Measurements from ENCODE around the gene MTPN.

Gene MTPN

GRCh38 chr7:135975166-135975565, 2.0 kb downstream of the MTPN start:
- TF ChIP-seq ZNF274 (IDR thresholded peaks at IDR 0.05; ENCODE audit: low read depth, low read length), result no peak
- no peak for TF ChIP-seq SUZ12 (IDR thresholded peaks at IDR 0.05; ENCODE audit: extremely low read depth, insufficient read depth, insufficient read length)
- TF ChIP-seq YY1 (IDR thresholded peaks at IDR 0.05; ENCODE audit: insufficient read depth, insufficient read length), result no peak
- Histone ChIP-seq H3K4me3 (ENCODE audit: insufficient read length, low read depth) (no peak overlapping the region), H3K27me3 (ENCODE audit: insufficient read depth, insufficient read length) (no peaks in the 10 kb centered on the region), H3K4me1 (ENCODE audit: insufficient read depth, insufficient read length) (no peaks in the 10 kb centered on the region), H3K36me3 (ENCODE audit: insufficient read depth, insufficient read length, low read length) (peaks cover 39% of the 10 kb centered on the region), H3K9ac (ENCODE audit: insufficient read length, low read depth) (no peak overlapping the region), H3K9me3 (ENCODE audit: insufficient read depth, low read length) (no peaks in the 10 kb centered on the region)
- DNase-seq (ENCODE audit: low read depth, low spot score), result no peak

DNA sequence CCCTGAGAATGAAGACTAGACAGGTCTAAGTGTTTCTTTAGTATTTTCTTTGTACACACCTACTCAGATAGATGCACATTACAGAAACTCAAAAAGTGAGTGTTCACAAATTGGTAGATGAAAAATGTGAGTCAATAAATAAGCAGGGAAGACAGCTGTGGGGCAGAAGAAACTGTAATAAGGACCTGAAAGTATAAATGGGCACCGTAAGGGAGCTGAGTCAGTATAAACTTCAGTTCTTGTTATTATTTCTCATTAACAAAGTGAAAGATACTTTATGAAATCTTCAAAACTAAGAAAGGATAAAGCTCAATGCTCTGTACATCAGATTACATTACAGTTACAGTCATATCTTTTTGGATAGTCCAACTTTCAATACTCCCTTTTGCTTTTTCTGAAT, 2.5 kb downstream of the MTPN start:
- H3K9ac ChIP-seq (ENCODE audit: insufficient read length, low read depth), result no peak overlapping the region
- no peaks in the 10 kb centered on the region for H3K4me1 ChIP-seq (ENCODE audit: insufficient read depth, insufficient read length)
- no peaks in the 10 kb centered on the region for H3K9me3 ChIP-seq (ENCODE audit: insufficient read depth, low read length)
- TF ChIP-seq YY1 (IDR thresholded peaks at IDR 0.05; ENCODE audit: insufficient read depth, insufficient read length) (no peak), ZNF274 (IDR thresholded peaks at IDR 0.05; ENCODE audit: low read depth, low read length) (no peak), SUZ12 (IDR thresholded peaks at IDR 0.05; ENCODE audit: extremely low read depth, insufficient read depth, insufficient read length) (no peak)
- no peaks in the 10 kb centered on the region for H3K27me3 ChIP-seq (ENCODE audit: insufficient read depth, insufficient read length)
- H3K36me3 ChIP-seq (ENCODE audit: insufficient read depth, insufficient read length, low read length), result peaks cover 41% of the 10 kb centered on the region
- no peak for DNase-seq (ENCODE audit: low read depth, low spot score)
- H3K4me3 ChIP-seq (ENCODE audit: insufficient read length, low read depth), result no peak overlapping the region

DNA sequence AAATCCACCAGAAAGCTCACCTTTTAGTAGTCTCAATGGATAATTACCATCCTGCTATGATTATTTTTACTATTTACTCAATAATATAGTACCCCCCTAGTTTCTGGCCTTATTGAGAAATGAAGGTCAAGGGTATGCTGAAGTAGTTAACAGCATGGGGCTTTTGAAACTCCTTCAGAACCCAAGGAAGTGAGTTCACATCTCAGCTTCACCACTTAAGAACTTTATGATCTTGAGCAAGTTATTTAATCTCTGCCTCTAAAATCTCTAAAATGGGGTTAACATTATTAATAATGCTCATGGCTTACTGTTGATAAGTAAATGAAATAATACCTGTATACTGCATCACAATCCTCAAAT, 5.8 kb downstream of the MTPN start:
- H3K4me1 ChIP-seq (ENCODE audit: insufficient read depth, insufficient read length), result no peaks in the 10 kb centered on the region
- DNase-seq (ENCODE audit: low read depth, low spot score), result no peak
- no peak overlapping the region for H3K4me3 ChIP-seq (ENCODE audit: insufficient read length, low read depth)
- H3K9me3 ChIP-seq (ENCODE audit: insufficient read depth, low read length), result no peaks in the 10 kb centered on the region
- H3K9ac ChIP-seq (ENCODE audit: insufficient read length, low read depth), result no peak overlapping the region
- H3K36me3 ChIP-seq (ENCODE audit: insufficient read depth, insufficient read length, low read length), result peaks cover 47% of the 10 kb centered on the region
- H3K27me3 ChIP-seq (ENCODE audit: insufficient read depth, insufficient read length), result no peaks in the 10 kb centered on the region
- TF ChIP-seq SUZ12 (IDR thresholded peaks at IDR 0.05; ENCODE audit: extremely low read depth, insufficient read depth, insufficient read length), result no peak
- no peak for TF ChIP-seq ZNF274 (IDR thresholded peaks at IDR 0.05; ENCODE audit: low read depth, low read length)
- no peak for TF ChIP-seq YY1 (IDR thresholded peaks at IDR 0.05; ENCODE audit: insufficient read depth, insufficient read length)

- TF ChIP-seq ZNF274 (IDR thresholded peaks at IDR 0.05; ENCODE audit: low read depth, low read length), result no peak
- TF ChIP-seq YY1 (IDR thresholded peaks at IDR 0.05; ENCODE audit: insufficient read depth, insufficient read length), result no peak
- no peak for TF ChIP-seq SUZ12 (IDR thresholded peaks at IDR 0.05; ENCODE audit: extremely low read depth, insufficient read depth, insufficient read length)
- H3K4me1 ChIP-seq (ENCODE audit: insufficient read depth, insufficient read length), result no peaks in the 10 kb centered on the region
- peaks cover 47% of the 10 kb centered on the region for H3K36me3 ChIP-seq (ENCODE audit: insufficient read depth, insufficient read length, low read length)
- H3K4me3 ChIP-seq (ENCODE audit: insufficient read length, low read depth), result no peak overlapping the region
- no peaks in the 10 kb centered on the region for H3K9me3 ChIP-seq (ENCODE audit: insufficient read depth, low read length)
- no peaks in the 10 kb centered on the region for H3K27me3 ChIP-seq (ENCODE audit: insufficient read depth, insufficient read length)
- no peak for DNase-seq (ENCODE audit: low read depth, low spot score)
- no peak overlapping the region for H3K9ac ChIP-seq (ENCODE audit: insufficient read length, low read depth)
These were observed 6.3 kb downstream of the MTPN start for GRCh38 chr7:135970682-135971365.

- H3K4me3 ChIP-seq (ENCODE audit: insufficient read length, low read depth), result no peak overlapping the region
- no peak overlapping the region for H3K9ac ChIP-seq (ENCODE audit: insufficient read length, low read depth)
- no peaks in the 10 kb centered on the region for H3K27me3 ChIP-seq (ENCODE audit: insufficient read depth, insufficient read length)
- H3K9me3 ChIP-seq (ENCODE audit: insufficient read depth, low read length), result no peaks in the 10 kb centered on the region
- no peak for DNase-seq (ENCODE audit: low read depth, low spot score)
- no peaks in the 10 kb centered on the region for H3K4me1 ChIP-seq (ENCODE audit: insufficient read depth, insufficient read length)
- H3K36me3 ChIP-seq (ENCODE audit: insufficient read depth, insufficient read length, low read length), result peaks cover 40% of the 10 kb centered on the region
- TF ChIP-seq ZNF274 (IDR thresholded peaks at IDR 0.05; ENCODE audit: low read depth, low read length) (no peak), YY1 (IDR thresholded peaks at IDR 0.05; ENCODE audit: insufficient read depth, insufficient read length) (no peak), SUZ12 (IDR thresholded peaks at IDR 0.05; ENCODE audit: extremely low read depth, insufficient read depth, insufficient read length) (no peak)
These were observed 7.1 kb downstream of the MTPN start for GRCh38 chr7:135970045-135970444.

DNA sequence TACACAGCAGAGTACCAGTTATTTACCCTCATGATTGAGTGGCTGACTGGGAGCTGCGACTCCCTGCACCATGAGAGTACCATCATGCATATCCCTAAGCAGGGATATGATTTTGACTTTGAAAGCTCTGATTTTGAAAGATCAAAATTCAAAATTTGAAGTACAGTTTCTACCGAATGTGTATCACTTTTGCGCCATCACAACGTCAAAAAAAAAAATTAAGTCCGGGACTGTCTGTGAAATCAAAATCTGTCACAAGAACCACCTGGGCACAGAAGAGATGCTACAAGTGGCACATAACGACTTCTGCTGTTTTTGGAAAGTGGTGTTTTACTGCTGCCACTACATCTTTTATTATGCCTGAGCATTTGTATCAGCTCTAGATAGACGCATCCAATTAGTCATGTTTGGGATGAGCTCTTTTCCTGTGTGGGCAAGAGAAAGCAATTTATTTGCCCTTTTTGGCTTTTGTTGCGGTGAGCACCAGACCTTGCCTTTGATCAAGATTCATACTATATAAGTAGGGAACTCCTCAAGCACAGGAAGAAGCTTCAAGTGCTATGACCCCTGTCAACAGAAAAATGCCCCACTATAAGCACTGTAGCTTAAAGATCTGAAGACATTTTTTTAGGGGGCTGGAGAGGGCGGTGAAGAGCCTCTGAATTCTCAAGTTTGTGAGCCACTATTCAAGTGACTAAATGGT, 10.7 kb downstream of the MTPN start:
- no peak overlapping the region for H3K9ac ChIP-seq (ENCODE audit: insufficient read length, low read depth)
- H3K9me3 ChIP-seq (ENCODE audit: insufficient read depth, low read length), result no peaks in the 10 kb centered on the region
- TF ChIP-seq ZNF274 (IDR thresholded peaks at IDR 0.05; ENCODE audit: low read depth, low read length) (no peak), YY1 (IDR thresholded peaks at IDR 0.05; ENCODE audit: insufficient read depth, insufficient read length) (no peak), SUZ12 (IDR thresholded peaks at IDR 0.05; ENCODE audit: extremely low read depth, insufficient read depth, insufficient read length) (no peak)
- peaks cover 17% of the 10 kb centered on the region for H3K36me3 ChIP-seq (ENCODE audit: insufficient read depth, insufficient read length, low read length)
- H3K27me3 ChIP-seq (ENCODE audit: insufficient read depth, insufficient read length), result no peaks in the 10 kb centered on the region
- H3K4me3 ChIP-seq (ENCODE audit: insufficient read length, low read depth), result no peak overlapping the region
- no peak for DNase-seq (ENCODE audit: low read depth, low spot score)
- no peaks in the 10 kb centered on the region for H3K4me1 ChIP-seq (ENCODE audit: insufficient read depth, insufficient read length)

DNA sequence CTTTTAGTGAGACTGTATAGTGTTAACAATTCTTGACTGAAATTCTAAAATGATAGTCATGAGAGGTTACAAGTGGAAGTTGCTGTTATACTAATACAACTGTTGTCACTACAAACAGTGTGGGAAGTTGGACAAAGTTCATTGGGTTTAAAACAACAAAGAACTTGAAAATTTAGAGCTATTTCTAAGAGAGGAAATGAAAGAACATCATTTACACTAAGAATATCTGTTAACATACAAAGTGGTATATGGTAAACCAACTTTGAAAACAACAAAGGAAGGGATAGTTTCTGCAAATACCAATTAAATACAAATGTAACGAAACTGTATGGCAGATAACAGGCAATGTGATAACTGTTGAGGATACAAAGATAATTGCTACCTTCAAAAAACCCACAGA, 11.6 kb downstream of the MTPN start:
- TF ChIP-seq ZNF274 (IDR thresholded peaks at IDR 0.05; ENCODE audit: low read depth, low read length) (no peak), YY1 (IDR thresholded peaks at IDR 0.05; ENCODE audit: insufficient read depth, insufficient read length) (no peak), SUZ12 (IDR thresholded peaks at IDR 0.05; ENCODE audit: extremely low read depth, insufficient read depth, insufficient read length) (no peak)
- no peak for DNase-seq (ENCODE audit: low read depth, low spot score)
- no peak overlapping the region for H3K9ac ChIP-seq (ENCODE audit: insufficient read length, low read depth)
- H3K27me3 ChIP-seq (ENCODE audit: insufficient read depth, insufficient read length), result no peaks in the 10 kb centered on the region
- no peaks in the 10 kb centered on the region for H3K4me1 ChIP-seq (ENCODE audit: insufficient read depth, insufficient read length)
- no peak overlapping the region for H3K4me3 ChIP-seq (ENCODE audit: insufficient read length, low read depth)
- H3K9me3 ChIP-seq (ENCODE audit: insufficient read depth, low read length), result no peaks in the 10 kb centered on the region
- H3K36me3 ChIP-seq (ENCODE audit: insufficient read depth, insufficient read length, low read length), result peaks cover 11% of the 10 kb centered on the region
